ENCODE measurements around the gene SELENOM. TPM values are rescaled to one million over a fixed set of nuclear protein-coding genes. Genes with fewer than 3 reads are reported as not detected.
A peak's percentile ranks its signal among the peaks of the same experiment; 100 is the strongest.

SELENOM gene
- total RNA-seq, 1 donor from 2014 or later, result 40.9 TPM

DNA sequence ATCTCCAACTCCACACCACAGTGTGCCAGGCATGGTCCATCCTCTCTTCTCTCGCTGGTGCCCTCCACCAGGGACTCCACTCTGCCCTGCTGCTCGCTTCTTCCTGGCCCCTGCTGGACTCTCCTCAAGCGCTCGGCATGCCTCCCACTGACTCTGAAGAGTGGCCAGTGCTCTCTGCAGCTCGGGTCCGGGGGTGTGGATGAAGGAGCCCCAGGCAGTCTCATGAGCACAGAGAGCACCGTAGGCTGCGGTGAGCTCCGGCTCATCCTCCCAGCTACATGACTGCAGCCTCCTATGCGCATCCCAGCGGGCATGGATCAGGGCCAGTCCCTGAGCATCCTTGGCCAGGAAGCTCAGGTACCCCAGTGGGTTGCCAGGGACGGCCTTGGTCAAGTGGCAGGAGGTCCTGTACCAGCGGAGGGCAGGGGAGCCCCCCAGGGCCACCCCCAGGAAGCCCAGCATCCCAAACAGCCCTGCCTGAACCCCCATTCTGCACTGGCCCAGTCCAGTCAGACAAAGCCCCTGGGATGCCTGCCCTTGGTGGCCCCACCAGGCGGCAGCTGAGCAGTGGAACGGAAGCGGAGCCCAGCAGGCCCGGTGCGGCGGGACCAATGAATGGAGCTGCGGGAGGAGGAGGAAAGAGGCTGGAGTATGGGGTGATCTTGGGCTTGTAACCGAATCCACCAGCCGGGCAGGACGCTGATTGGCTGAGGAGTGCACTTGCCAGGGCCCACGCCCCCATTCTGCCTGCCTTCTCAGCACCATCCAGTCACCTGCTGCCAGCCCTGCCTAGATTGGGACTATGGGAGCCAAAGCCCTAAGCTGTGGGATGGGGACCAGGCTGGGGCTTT, 32.7 kb upstream of the SELENOM start, which contains the start of gene PLA2G3:
Gene PLA2G3 (minus strand): TSS at position 643 of the 851 bp plus-strand sequence. CDS start 154 bp downstream, at position 489.
- Mint-ChIP-seq H3K4me3 (ENCODE audit: unreplicated experiment) (peak within 1 kb of the TSS; percentile 15), H3K27me3 (ENCODE audit: unreplicated experiment) (peaks cover 5% of the 10 kb centered on the region), H3K4me1 (ENCODE audit: low read depth, unreplicated experiment) (peaks cover 2% of the 10 kb centered on the region), H3K36me3 (ENCODE audit: unreplicated experiment) (no peaks in the 10 kb centered on the region), H3K9me3 (ENCODE audit: unreplicated experiment) (peaks cover 2% of the 10 kb centered on the region), H3K27ac (ENCODE audit: unreplicated experiment) (no peak within 1 kb of the TSS)
- DNase-seq, result peak; percentile 49
- no peak for TF ChIP-seq CTCF (IDR thresholded peaks at IDR 0.05; ENCODE audit: partially characterized antibody, unreplicated experiment)

DNA sequence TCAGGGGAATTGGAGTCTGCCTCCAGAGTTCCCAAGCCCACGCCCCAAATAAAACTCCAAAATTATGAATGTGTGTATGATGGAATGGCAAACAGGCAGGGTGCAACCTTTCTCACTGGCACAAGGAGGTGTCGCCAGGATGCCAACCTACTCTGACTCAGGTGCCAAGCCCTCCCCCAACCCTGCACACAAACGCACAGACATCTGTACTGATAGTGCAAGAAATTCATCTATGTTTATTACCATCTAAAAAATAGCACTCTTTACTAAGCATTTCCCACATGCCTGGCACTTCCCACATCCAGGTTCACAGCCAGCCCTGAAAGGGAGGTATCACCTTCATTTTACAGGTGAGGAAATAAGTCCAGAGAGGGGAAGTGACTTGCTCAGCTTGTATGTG, 31.7 kb upstream of the SELENOM start:
- no peak for DNase-seq
- no peak overlapping the region for H3K4me3 Mint-ChIP-seq (ENCODE audit: unreplicated experiment)
- H3K27ac Mint-ChIP-seq (ENCODE audit: unreplicated experiment), result no peak overlapping the region
- H3K36me3 Mint-ChIP-seq (ENCODE audit: unreplicated experiment), result peaks cover 5% of the 10 kb centered on the region
- H3K4me1 Mint-ChIP-seq (ENCODE audit: low read depth, unreplicated experiment), result peaks cover 2% of the 10 kb centered on the region
- no peak for TF ChIP-seq CTCF (IDR thresholded peaks at IDR 0.05; ENCODE audit: partially characterized antibody, unreplicated experiment)
- H3K9me3 Mint-ChIP-seq (ENCODE audit: unreplicated experiment), result no peaks in the 10 kb centered on the region
- peaks cover 4% of the 10 kb centered on the region for H3K27me3 Mint-ChIP-seq (ENCODE audit: unreplicated experiment)

DNA sequence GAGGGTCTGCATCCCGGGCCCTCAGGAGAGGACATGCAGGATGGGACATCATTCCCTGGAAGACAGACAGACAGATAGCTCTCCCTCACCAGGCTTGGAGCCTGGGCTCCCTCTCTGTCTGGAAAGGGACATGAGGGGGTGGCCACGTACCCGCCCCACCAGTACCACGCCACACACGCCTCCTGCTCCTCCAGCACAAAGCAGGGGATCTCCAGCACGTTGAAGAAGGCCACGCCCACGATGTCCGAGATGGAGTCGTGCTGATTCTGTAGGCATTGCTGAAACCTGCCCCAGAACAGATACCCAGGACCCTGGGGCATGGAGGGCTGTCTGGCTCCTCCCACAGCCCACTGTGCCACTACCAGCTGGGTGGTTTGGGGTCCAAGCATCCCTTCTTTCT, 30.8 kb upstream of the SELENOM start:
- H3K27me3 Mint-ChIP-seq (ENCODE audit: unreplicated experiment), result peaks cover 4% of the 10 kb centered on the region
- H3K9me3 Mint-ChIP-seq (ENCODE audit: unreplicated experiment), result no peaks in the 10 kb centered on the region
- DNase-seq, result no peak
- TF ChIP-seq CTCF (IDR thresholded peaks at IDR 0.05; ENCODE audit: partially characterized antibody, unreplicated experiment), result no peak
- H3K4me1 Mint-ChIP-seq (ENCODE audit: low read depth, unreplicated experiment), result peaks cover 2% of the 10 kb centered on the region
- peaks cover 5% of the 10 kb centered on the region for H3K36me3 Mint-ChIP-seq (ENCODE audit: unreplicated experiment)
- no peak overlapping the region for H3K4me3 Mint-ChIP-seq (ENCODE audit: unreplicated experiment)
- H3K27ac Mint-ChIP-seq (ENCODE audit: unreplicated experiment), result no peak overlapping the region

GRCh38 chr22:31137721-31138120, 30.4 kb upstream of the SELENOM start:
- DNase-seq, result no peak
- Mint-ChIP-seq H3K9me3 (ENCODE audit: unreplicated experiment) (no peaks in the 10 kb centered on the region), H3K36me3 (ENCODE audit: unreplicated experiment) (peaks cover 5% of the 10 kb centered on the region), H3K27ac (ENCODE audit: unreplicated experiment) (no peak overlapping the region), H3K27me3 (ENCODE audit: unreplicated experiment) (peaks cover 4% of the 10 kb centered on the region), H3K4me3 (ENCODE audit: unreplicated experiment) (no peak overlapping the region), H3K4me1 (ENCODE audit: low read depth, unreplicated experiment) (peaks cover 2% of the 10 kb centered on the region)
- TF ChIP-seq CTCF (IDR thresholded peaks at IDR 0.05; ENCODE audit: partially characterized antibody, unreplicated experiment), result no peak

GRCh38 chr22:31136711-31137110, 29.3 kb upstream of the SELENOM start:
- TF ChIP-seq CTCF (IDR thresholded peaks at IDR 0.05; ENCODE audit: partially characterized antibody, unreplicated experiment), result no peak
- no peak for DNase-seq
- H3K27me3 Mint-ChIP-seq (ENCODE audit: unreplicated experiment), result peaks cover 4% of the 10 kb centered on the region
- H3K9me3 Mint-ChIP-seq (ENCODE audit: unreplicated experiment), result peaks cover 2% of the 10 kb centered on the region
- H3K36me3 Mint-ChIP-seq (ENCODE audit: unreplicated experiment), result peaks cover 5% of the 10 kb centered on the region
- no peak overlapping the region for H3K27ac Mint-ChIP-seq (ENCODE audit: unreplicated experiment)
- H3K4me3 Mint-ChIP-seq (ENCODE audit: unreplicated experiment), result no peak overlapping the region
- peaks cover 2% of the 10 kb centered on the region for H3K4me1 Mint-ChIP-seq (ENCODE audit: low read depth, unreplicated experiment)

Data from glutamatergic neuron (in vitro differentiated cells).